Common myeloid progenitor, CD34-positive (primary cell): ENCODE data around the gene COL19A1.
"Not testable (repeated sequence)": the region's sequence is repeated elsewhere in the genome, so short reads cannot be mapped to it uniquely, and the experiment has no call there.

ENCODE experiments used
- CTCF ChIA-PET: fragments of 350-600 bp; sonication (Branson Sonifier 250); formaldehyde crosslinking; loops from one replicate; lab custom pipeline; 2021; ENCODE audit warnings: antibody characterized with exemption; lab: Charles Lee
- POLR2A ChIA-PET: fragments of 350-600 bp; sonication (Branson Sonifier 250); formaldehyde crosslinking; loops from one replicate; lab custom pipeline; 2021; ENCODE audit warnings: antibody characterized with exemption; lab: Charles Lee
- DNase-seq, 3 donors: peaks; one replicate each; pipeline versions ENCODE4 v3.0.0 to v3.0.0-alpha.2; 2013
- H3K27ac ChIP-seq, 2 experiments: 1 replicate in 1 of 2; 2 replicates in 1 of 2; pipeline ENCODE4 v1.7.0; 2013; ENCODE audit warnings: inconsistent platforms in 2 of 2, low read length in 2 of 2, mild to moderate bottlenecking in 2 of 2, low read depth in 1 of 2, moderate library complexity in 1 of 2; ENCODE audit not compliant: severe bottlenecking in 2 of 2, insufficient read depth in 1 of 2, poor library complexity in 1 of 2
- H3K27me3 ChIP-seq, 5 experiments: replicated peaks in 2 of 5; 1 replicate in 3 of 5; 2 replicates in 2 of 5; pipeline versions ENCODE4 v1.6.1 to v1.7.0; 2013; ENCODE audit warnings: low read length in 4 of 5, mild to moderate bottlenecking in 2 of 5, moderate library complexity in 2 of 5, inconsistent platforms in 1 of 5; ENCODE audit not compliant: insufficient read depth in 5 of 5, control insufficient read depth in 4 of 5
- H3K36me3 ChIP-seq, 4 experiments: 1 replicate in 2 of 4; 2 replicates in 2 of 4; pipeline versions ENCODE4 v1.6.1 to v1.7.0; 2013; ENCODE audit warnings: low read length in 3 of 4, control low read depth in 1 of 4, mild to moderate bottlenecking in 1 of 4; ENCODE audit not compliant: control insufficient read depth in 4 of 4, insufficient read depth in 4 of 4
- H3K4me1 ChIP-seq, 4 experiments: 1 replicate in 3 of 4; 2 replicates in 1 of 4; pipeline versions ENCODE4 v1.6.1 to v1.7.1; 2013; ENCODE audit warnings: low read length in 3 of 4, mild to moderate bottlenecking in 3 of 4, control low read depth in 1 of 4, inconsistent platforms in 1 of 4, moderate library complexity in 1 of 4; ENCODE audit not compliant: control insufficient read depth in 4 of 4, insufficient read depth in 4 of 4; ENCODE audit errors: control extremely low read depth in 1 of 4
- H3K4me3 ChIP-seq, 7 experiments: 1 replicate in 4 of 7; 2 replicates in 3 of 7; pipeline versions ENCODE4 v1.5.1 to v1.7.0; 2013; ENCODE audit warnings: mild to moderate bottlenecking in 7 of 7, low read length in 6 of 7, moderate library complexity in 6 of 7, inconsistent platforms in 2 of 7, low read depth in 2 of 7, control low read depth in 1 of 7; ENCODE audit not compliant: insufficient read depth in 4 of 7, control insufficient read depth in 1 of 7; ENCODE audit errors: extremely low read depth in 1 of 7
- H3K9me3 ChIP-seq, 5 experiments: 1 replicate in 4 of 5; 2 replicates in 1 of 5; pipeline versions ENCODE4 v1.6.1 to v1.7.1; 2013; ENCODE audit warnings: low read length in 4 of 5, mild to moderate bottlenecking in 2 of 5, inconsistent platforms in 1 of 5, low read depth in 1 of 5, moderate library complexity in 1 of 5; ENCODE audit not compliant: control insufficient read depth in 4 of 5, insufficient read depth in 2 of 5; ENCODE audit errors: control extremely low read depth in 1 of 5
- WGBS: methylation state at CpG from one replicate; pipeline ENCODE4 v1.1.5; 2013; ENCODE audit not compliant: insufficient coverage; 5-methylcytosine and 5-hydroxymethylcytosine counted together

The COL19A1 gene

GRCh38 chr6:69917834-69918233, 51.5 kb downstream of the COL19A1 start:
- Histone ChIP-seq H3K9me3 (no peaks in the 10 kb centered on the region), H3K4me3 (no peak overlapping the region), H3K36me3 (no peaks in the 10 kb centered on the region), H3K27me3 (no peaks in the 10 kb centered on the region), H3K27ac (no peak overlapping the region), H3K4me1 (no peaks in the 10 kb centered on the region)
- ChIA-PET POLR2A (no interaction called here), CTCF (no interaction called here)
- peak in 1 of 3 donors; percentile 0 for DNase-seq
- 100% methylated on average over 1 of the region's 1 CpG for WGBS

- ChIA-PET POLR2A (no interaction called here), CTCF (no interaction called here)
- Histone ChIP-seq H3K36me3 (no peaks in the 10 kb centered on the region), H3K27ac (no peak overlapping the region), H3K4me1 (no peaks in the 10 kb centered on the region), H3K9me3 (no peaks in the 10 kb centered on the region), H3K27me3 (no peaks in the 10 kb centered on the region), H3K4me3 (no peak overlapping the region)
- 90% methylated on average over 2 of the region's 5 CpGs for WGBS
- DNase-seq, result no peak
These were observed 52.6 kb downstream of the COL19A1 start for GRCh38 chr6:69918813-69919475.

- DNase-seq, H3K36me3 ChIP-seq, H3K9me3 ChIP-seq, H3K27me3 ChIP-seq, H3K27ac ChIP-seq, POLR2A ChIA-PET, H3K4me3 ChIP-seq, CTCF ChIA-PET, H3K4me1 ChIP-seq: not testable (repeated sequence)
- no CpG with 5 or more reads among the region's 2 CpGs for WGBS
These were observed 54.7 kb downstream of the COL19A1 start for GRCh38 chr6:69921066-69921465.

- 97% methylated on average over 17 of the region's 22 CpGs for WGBS
- POLR2A ChIA-PET, H3K9me3 ChIP-seq, CTCF ChIA-PET, H3K27me3 ChIP-seq, H3K4me3 ChIP-seq, DNase-seq, H3K4me1 ChIP-seq, H3K27ac ChIP-seq, H3K36me3 ChIP-seq: not testable (repeated sequence)
These were observed 55.3 kb downstream of the COL19A1 start for GRCh38 chr6:69921611-69922010.

GRCh38 chr6:69926745-69927144, 60.4 kb downstream of the COL19A1 start:
- Histone ChIP-seq H3K27me3 (peaks cover 0 to 2% (median 0%) of the 10 kb centered on the region in 5 experiments), H3K4me3 (no peak overlapping the region), H3K9me3 (peaks cover 0 to 2% (median 0%) of the 10 kb centered on the region in 5 experiments), H3K36me3 (no peaks in the 10 kb centered on the region), H3K4me1 (no peaks in the 10 kb centered on the region), H3K27ac (no peak overlapping the region)
- DNase-seq, result no peak
- POLR2A ChIA-PET, result no interaction called here
- CTCF ChIA-PET, result no interaction called here
- 80% methylated on average over 1 of the region's 1 CpG for WGBS

GRCh38 chr6:69933239-69933638, 66.9 kb downstream of the COL19A1 start:
- Histone ChIP-seq H3K9me3 (no peaks in the 10 kb centered on the region), H3K4me1 (no peaks in the 10 kb centered on the region), H3K4me3 (no peak overlapping the region), H3K27me3 (peaks cover 0 to 2% (median 0%) of the 10 kb centered on the region in 5 experiments), H3K27ac (no peak overlapping the region), H3K36me3 (no peaks in the 10 kb centered on the region)
- no peak for DNase-seq
- ChIA-PET POLR2A (no interaction called here), CTCF (no interaction called here)
- 92% methylated on average over 1 of the region's 1 CpG for WGBS

- no peak overlapping the region for H3K4me3 ChIP-seq
- ChIA-PET POLR2A (no interaction called here), CTCF (no interaction called here)
- H3K9me3 ChIP-seq, result no peaks in the 10 kb centered on the region
- WGBS, result no CpG with 5 or more reads among the region's 1 CpG
- no peak for DNase-seq
- H3K27ac ChIP-seq, result no peak overlapping the region
- H3K27me3 ChIP-seq, result peaks cover 0 to 4% (median 0%) of the 10 kb centered on the region in 5 experiments
- no peaks in the 10 kb centered on the region for H3K36me3 ChIP-seq
- no peaks in the 10 kb centered on the region for H3K4me1 ChIP-seq
These were observed 68.7 kb downstream of the COL19A1 start for GRCh38 chr6:69935079-69935478.
